Measurements from ENCODE around the gene OR5AP2.

DNA sequence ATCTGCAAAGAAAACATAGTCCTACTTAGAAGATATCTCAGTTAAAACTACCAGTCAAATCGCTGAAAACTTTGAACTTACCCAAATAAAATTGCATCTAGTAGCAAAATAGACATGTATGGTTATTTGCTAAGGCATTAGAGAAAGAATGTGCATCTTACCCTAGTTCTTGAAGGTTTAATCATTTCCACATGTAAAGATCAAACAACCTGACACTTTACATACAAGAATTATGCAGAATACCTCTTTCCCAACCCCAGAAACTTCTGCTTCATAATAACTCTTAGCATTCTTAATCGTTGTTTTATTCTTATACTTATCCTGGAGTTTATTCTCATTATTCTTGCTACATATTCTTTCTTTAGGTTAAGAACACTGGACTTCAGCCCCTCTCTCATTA is 9.9 kb downstream of the OR5AP2 start:
- no peak for TF ChIP-seq POLR2A (IDR thresholded peaks at IDR 0.05)
- TF ChIP-seq, protein P1, sequence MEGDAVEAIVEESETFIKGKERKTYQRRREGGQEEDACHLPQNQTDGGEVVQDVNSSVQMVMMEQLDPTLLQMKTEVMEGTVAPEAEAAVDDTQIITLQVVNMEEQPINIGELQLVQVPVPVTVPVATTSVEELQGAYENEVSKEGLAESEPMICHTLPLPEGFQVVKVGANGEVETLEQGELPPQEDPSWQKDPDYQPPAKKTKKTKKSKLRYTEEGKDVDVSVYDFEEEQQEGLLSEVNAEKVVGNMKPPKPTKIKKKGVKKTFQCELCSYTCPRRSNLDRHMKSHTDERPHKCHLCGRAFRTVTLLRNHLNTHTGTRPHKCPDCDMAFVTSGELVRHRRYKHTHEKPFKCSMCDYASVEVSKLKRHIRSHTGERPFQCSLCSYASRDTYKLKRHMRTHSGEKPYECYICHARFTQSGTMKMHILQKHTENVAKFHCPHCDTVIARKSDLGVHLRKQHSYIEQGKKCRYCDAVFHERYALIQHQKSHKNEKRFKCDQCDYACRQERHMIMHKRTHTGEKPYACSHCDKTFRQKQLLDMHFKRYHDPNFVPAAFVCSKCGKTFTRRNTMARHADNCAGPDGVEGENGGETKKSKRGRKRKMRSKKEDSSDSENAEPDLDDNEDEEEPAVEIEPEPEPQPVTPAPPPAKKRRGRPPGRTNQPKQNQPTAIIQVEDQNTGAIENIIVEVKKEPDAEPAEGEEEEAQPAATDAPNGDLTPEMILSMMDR (IDR thresholded peaks at IDR 0.05): no peak

Measured in prostate gland (tissue), 2 donors.